ENCODE results near the gene PPP4R4.
"Not testable (repeated sequence)": the region's sequence is repeated elsewhere in the genome, so short reads cannot be mapped to it uniquely, and the experiment has no call there.

The PPP4R4 gene

GRCh38 chr14:94181835-94182234 lies 7.7 kb downstream of the PPP4R4 start:
- no peak for DNase-seq

- DNase-seq = no peak
Observed at GRCh38 chr14:94192536-94192935, 18.4 kb downstream of the PPP4R4 start.

- no peak for DNase-seq
Observed at GRCh38 chr14:94193776-94194175, 19.7 kb downstream of the PPP4R4 start.

- DNase-seq = no peak
Observed at GRCh38 chr14:94196057-94196456, 21.9 kb downstream of the PPP4R4 start.

- no peak for DNase-seq
Observed at GRCh38 chr14:94203473-94204210, 29.5 kb downstream of the PPP4R4 start.

GRCh38 chr14:94213021-94213420 lies 38.9 kb downstream of the PPP4R4 start:
- DNase-seq = no peak

- no peak for DNase-seq
Observed at GRCh38 chr14:94213741-94214140, 39.6 kb downstream of the PPP4R4 start.

GRCh38 chr14:94217116-94217515 lies 43.0 kb downstream of the PPP4R4 start:
- DNase-seq = no peak

- DNase-seq = not testable (repeated sequence)
Observed at GRCh38 chr14:94218198-94218886, 44.2 kb downstream of the PPP4R4 start.

GRCh38 chr14:94224040-94224439 lies 49.9 kb downstream of the PPP4R4 start:
- DNase-seq = no peak

- DNase-seq = no peak
Observed at GRCh38 chr14:94225460-94226378, 51.6 kb downstream of the PPP4R4 start.

- DNase-seq = no peak
Observed at GRCh38 chr14:94227029-94227428, 52.9 kb downstream of the PPP4R4 start.

- no peak for DNase-seq
Observed at GRCh38 chr14:94237046-94237445, 62.9 kb downstream of the PPP4R4 start.

- no peak for DNase-seq
Observed at GRCh38 chr14:94237983-94238382, 63.9 kb downstream of the PPP4R4 start.

- no peak for DNase-seq
Observed at GRCh38 chr14:94239406-94239805, 65.3 kb downstream of the PPP4R4 start.

- DNase-seq = no peak
Observed at GRCh38 chr14:94244182-94244581, 70.1 kb downstream of the PPP4R4 start.

- not testable (repeated sequence) for DNase-seq
Observed at GRCh38 chr14:94264195-94264594, 90.1 kb downstream of the PPP4R4 start.

- DNase-seq = no peak
Observed at GRCh38 chr14:94267352-94267751, 93.2 kb downstream of the PPP4R4 start.

- DNase-seq = not testable (repeated sequence)
Observed at GRCh38 chr14:94268582-94268981, 94.5 kb downstream of the PPP4R4 start.

GRCh38 chr14:94269156-94269555 lies 95.0 kb downstream of the PPP4R4 start:
- no peak for DNase-seq

GRCh38 chr14:94276898-94277561 lies 102.9 kb downstream of the PPP4R4 start:
- DNase-seq = not testable (repeated sequence)

GRCh38 chr14:94278731-94279130 lies 104.6 kb downstream of the PPP4R4 start:
- DNase-seq = no peak

Measured in activated CD4-positive, alpha-beta T cell treated with anti-CD3 and anti-CD28 coated beads, Interleukin-10, Interleukin-2, amounts not matched to agents 100 ng/mL and 50 ng/mL, durations not matched to agents 16 hours and 8 hours (primary cell).